Endothelial cell of umbilical vein (primary cell): ENCODE results near the gene THSD4.

Experiments used
- CTCF ChIP-seq, 2 donors: IDR thresholded peaks; 1 replicate in 1 of 2; 2 replicates in 1 of 2; pipeline ENCODE4 v1.5.1; 2011; ENCODE audit warnings: low read length in 2 of 2, mild to moderate bottlenecking in 2 of 2, moderate library complexity in 2 of 2, control low read depth in 1 of 2, inconsistent platforms in 1 of 2, low read depth in 1 of 2; ENCODE audit not compliant: insufficient read depth in 1 of 2; ENCODE audit errors: extremely low read depth in 1 of 2
- GATA2 ChIP-seq: IDR thresholded peaks from 2 replicates; pipeline ENCODE4 v1.7.0; 2011; ENCODE audit warnings: low read depth, mild to moderate bottlenecking, moderate library complexity, mixed read lengths, low read length; ENCODE audit not compliant: insufficient read length, insufficient read depth
- MAX ChIP-seq: IDR thresholded peaks from 2 replicates; pipeline ENCODE4 v1.6.1; 2011; ENCODE audit not compliant: insufficient read depth, insufficient read length
- MYC ChIP-seq: IDR thresholded peaks from one replicate; pipeline ENCODE4 v1.6.1; 2011; ENCODE audit warnings: mild to moderate bottlenecking, low read depth, low read length
- POLR2A ChIP-seq: IDR thresholded peaks from 2 replicates; pipeline ENCODE4 v1.6.1; 2012; ENCODE audit warnings: low read depth, mild to moderate bottlenecking, control low read depth, low read length
- POLR2AphosphoS5 ChIP-seq: IDR thresholded peaks from 2 replicates; pipeline ENCODE4 v1.6.1; 2012; ENCODE audit warnings: low read depth, mild to moderate bottlenecking, control low read depth, low read length, moderate library complexity; ENCODE audit not compliant: insufficient read depth

GRCh38 chr15:71802770-71803169, 687.5 kb downstream of the THSD4 start:
- TF ChIP-seq CTCF (IDR thresholded peaks at IDR 0.05; ENCODE audit: extremely low read depth in 1 of 2, insufficient read depth in 1 of 2, low read depth in 1 of 2, low read length in 2 of 2) (peak; percentile 22 to 51), POLR2A (no peak), MAX (no peak), POLR2AphosphoS5 (no peak), MYC (no peak), GATA2 (no peak)
